ENCODE data around the gene LRMDA. TPM values are rescaled to one million over a fixed set of nuclear protein-coding genes. Genes with fewer than 3 reads are reported as not detected.

Gene LRMDA
- total RNA-seq, 4 donors from 2014 or later = 9.8 to 18.6 (median 15.8) TPM

DNA sequence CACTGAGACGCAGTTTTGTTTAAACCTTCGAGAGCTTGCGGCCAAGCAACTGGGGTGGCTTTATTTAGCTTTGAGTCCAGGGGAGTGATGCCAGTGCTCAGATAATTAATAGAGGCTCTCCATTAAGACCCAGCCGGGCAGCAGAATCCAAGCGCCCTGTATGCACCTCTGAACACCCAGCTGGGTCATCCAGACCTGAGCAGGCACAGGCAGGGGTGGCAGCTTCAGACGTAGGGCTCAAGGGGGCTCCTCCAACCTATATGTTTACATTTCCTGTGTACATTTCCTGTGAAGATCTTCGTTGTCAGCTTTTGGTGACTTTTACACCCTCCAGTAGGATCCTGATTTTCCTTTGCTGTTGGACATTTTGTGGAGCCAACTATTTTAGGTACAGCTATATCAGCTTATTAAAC is 719.5 kb downstream of the LRMDA start:
- H3K27ac ChIP-seq = no peak overlapping the region
- TF ChIP-seq EP300 (IDR thresholded peaks at IDR 0.05) (no peak), POLR2A (IDR thresholded peaks at IDR 0.05) (no peak)
- TF ChIP-seq, protein P1, sequence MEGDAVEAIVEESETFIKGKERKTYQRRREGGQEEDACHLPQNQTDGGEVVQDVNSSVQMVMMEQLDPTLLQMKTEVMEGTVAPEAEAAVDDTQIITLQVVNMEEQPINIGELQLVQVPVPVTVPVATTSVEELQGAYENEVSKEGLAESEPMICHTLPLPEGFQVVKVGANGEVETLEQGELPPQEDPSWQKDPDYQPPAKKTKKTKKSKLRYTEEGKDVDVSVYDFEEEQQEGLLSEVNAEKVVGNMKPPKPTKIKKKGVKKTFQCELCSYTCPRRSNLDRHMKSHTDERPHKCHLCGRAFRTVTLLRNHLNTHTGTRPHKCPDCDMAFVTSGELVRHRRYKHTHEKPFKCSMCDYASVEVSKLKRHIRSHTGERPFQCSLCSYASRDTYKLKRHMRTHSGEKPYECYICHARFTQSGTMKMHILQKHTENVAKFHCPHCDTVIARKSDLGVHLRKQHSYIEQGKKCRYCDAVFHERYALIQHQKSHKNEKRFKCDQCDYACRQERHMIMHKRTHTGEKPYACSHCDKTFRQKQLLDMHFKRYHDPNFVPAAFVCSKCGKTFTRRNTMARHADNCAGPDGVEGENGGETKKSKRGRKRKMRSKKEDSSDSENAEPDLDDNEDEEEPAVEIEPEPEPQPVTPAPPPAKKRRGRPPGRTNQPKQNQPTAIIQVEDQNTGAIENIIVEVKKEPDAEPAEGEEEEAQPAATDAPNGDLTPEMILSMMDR (IDR thresholded peaks at IDR 0.05) = no peak
- DNase-seq (ENCODE audit: low spot score in 2 of 2) = no peak
- WGBS, 2 donors = 77 to 81% methylated on average over 7 of the region's 7 CpGs
- H3K4me3 ChIP-seq = no peak overlapping the region
- H3K36me3 ChIP-seq = no peaks in the 10 kb centered on the region
- H3K4me1 ChIP-seq = peaks cover 0 to 11% (median 0%) of the 10 kb centered on the region in 4 donors
- no peaks in the 10 kb centered on the region for H3K27me3 ChIP-seq
- H3K9me3 ChIP-seq = peaks cover 0 to 11% (median 0%) of the 10 kb centered on the region in 4 donors

DNA sequence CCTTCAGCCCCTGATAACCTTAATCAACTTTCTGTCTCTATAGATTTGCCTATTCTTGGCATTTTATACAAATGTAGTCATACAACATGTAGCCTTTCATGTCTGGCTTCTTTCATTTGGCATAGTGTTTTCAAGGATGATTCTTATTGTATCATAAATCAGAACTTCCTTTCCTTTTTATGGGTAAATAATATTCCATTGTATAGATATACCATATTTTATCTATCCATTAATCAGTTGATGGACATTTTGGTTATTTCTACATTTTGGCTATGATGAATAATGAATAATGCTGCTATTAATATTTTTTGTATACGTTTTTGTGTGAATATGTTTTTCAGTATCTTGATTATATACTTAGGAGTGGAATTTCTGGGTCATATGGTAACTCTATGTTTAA is 720.8 kb downstream of the LRMDA start:
- TF ChIP-seq, protein P1 (IDR thresholded peaks at IDR 0.05) = no peak
- TF ChIP-seq POLR2A (IDR thresholded peaks at IDR 0.05) = no peak
- TF ChIP-seq EP300 (IDR thresholded peaks at IDR 0.05) = no peak
- DNase-seq (ENCODE audit: low spot score in 2 of 2) = no peak

DNA sequence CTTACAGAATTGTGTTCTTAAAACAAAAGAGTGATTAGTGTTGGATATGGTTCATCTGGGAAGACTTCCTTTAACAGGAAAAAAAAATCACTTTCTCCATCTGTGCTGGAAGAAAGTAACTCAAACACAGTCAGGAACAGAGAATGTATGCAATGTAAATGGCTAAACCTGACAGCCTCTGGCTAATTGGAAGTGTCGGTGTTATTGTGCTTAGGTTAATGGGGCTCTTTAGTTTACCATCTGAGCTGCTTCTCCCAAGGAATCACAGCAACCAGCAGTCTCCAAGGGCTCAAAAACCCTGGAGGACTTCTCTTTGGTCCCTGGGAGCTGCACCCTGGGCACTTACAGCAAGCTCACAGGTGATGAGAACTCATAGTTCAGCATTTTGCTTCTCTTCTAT is 724.5 kb downstream of the LRMDA start:
- H3K9me3 ChIP-seq = peaks cover 0 to 11% (median 0%) of the 10 kb centered on the region in 4 donors
- DNase-seq (ENCODE audit: low spot score in 2 of 2) = no peak
- H3K4me3 ChIP-seq = no peak overlapping the region
- H3K27me3 ChIP-seq = no peaks in the 10 kb centered on the region
- no peak overlapping the region for H3K27ac ChIP-seq
- H3K36me3 ChIP-seq = no peaks in the 10 kb centered on the region
- WGBS, 2 donors = 52 to 73% methylated on average over 1 of the region's 1 CpG
- TF ChIP-seq POLR2A (IDR thresholded peaks at IDR 0.05) (no peak), EP300 (IDR thresholded peaks at IDR 0.05) (no peak)
- TF ChIP-seq, protein P1 (IDR thresholded peaks at IDR 0.05) = no peak
- H3K4me1 ChIP-seq = no peaks in the 10 kb centered on the region

More for the DNA sequence above, 720.8 kb downstream of the LRMDA start:
- peaks cover 0 to 11% (median 0%) of the 10 kb centered on the region in 4 donors for H3K4me1 ChIP-seq
- 85 to 89% methylated on average over 1 of the region's 1 CpG for WGBS, 2 donors
- H3K27me3 ChIP-seq = no peaks in the 10 kb centered on the region
- no peaks in the 10 kb centered on the region for H3K36me3 ChIP-seq
- H3K9me3 ChIP-seq = peaks cover 0 to 11% (median 0%) of the 10 kb centered on the region in 4 donors
- no peak overlapping the region for H3K27ac ChIP-seq
- no peak overlapping the region for H3K4me3 ChIP-seq

DNA sequence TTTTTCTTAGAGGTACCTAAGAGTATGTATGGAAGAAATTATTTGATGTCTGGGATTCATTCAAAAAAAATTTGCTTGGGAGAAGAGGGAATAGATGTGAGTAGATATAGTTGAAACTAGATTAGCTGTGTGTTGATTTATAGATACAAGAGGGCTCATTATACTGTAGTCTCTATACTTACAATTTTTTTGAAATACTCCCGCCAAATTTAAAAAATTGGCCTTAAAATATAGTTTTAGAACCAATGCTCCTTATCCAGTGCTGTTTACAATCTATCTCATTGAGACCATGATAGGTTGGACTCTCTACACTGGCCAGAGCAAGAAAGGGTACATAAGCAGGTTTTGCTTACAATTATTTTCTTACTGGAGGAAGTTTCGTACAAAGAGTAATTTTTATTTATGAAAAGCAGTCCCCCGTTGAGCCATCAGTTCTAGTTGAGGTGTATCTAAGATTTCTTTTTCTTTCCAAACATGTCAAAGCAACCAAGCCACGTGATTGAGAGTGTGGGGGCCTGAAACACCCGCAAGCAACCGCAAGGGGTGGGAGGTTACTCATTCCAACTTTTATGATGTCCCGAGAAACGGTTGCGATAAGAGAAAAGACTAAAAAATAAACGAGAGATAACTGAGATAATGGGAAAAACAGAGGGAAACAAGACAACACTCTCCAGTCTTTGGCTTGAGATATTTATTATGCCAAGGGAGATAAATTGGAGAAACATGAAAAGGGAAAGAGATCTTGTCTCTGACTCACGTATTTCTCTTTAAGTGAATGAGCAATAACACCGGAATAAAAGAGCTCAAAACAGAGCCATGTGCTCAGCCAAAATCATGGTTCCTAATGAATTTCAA is 729.2 kb downstream of the LRMDA start:
- Histone ChIP-seq H3K27me3 (no peaks in the 10 kb centered on the region), H3K36me3 (no peaks in the 10 kb centered on the region), H3K27ac (no peak overlapping the region), H3K4me1 (no peaks in the 10 kb centered on the region), H3K4me3 (no peak overlapping the region), H3K9me3 (peaks cover 0 to under 1% (median 0%) of the 10 kb centered on the region in 4 donors)
- 69 to 76% methylated on average over 12 of the region's 12 CpGs for WGBS, 2 donors
- no peak for TF ChIP-seq POLR2A (IDR thresholded peaks at IDR 0.05)
- TF ChIP-seq, protein P1 (IDR thresholded peaks at IDR 0.05) = no peak
- TF ChIP-seq EP300 (IDR thresholded peaks at IDR 0.05) = no peak
- DNase-seq (ENCODE audit: low spot score in 2 of 2) = no peak

DNA sequence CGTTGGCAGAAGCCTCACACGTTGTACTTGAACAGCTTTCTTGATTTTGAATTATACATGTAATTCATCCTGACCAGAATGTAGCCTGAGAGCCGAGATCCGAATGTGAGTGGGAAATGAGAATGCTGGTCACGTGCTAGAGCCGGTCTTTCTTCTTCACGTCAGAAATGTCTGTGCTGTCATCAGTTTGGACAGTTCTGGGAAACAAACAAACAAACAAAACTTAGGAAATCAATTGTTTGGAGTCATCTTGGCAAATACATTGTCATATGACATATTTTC is 729.8 kb downstream of the LRMDA start:
- TF ChIP-seq EP300 (IDR thresholded peaks at IDR 0.05) = no peak
- no peak for TF ChIP-seq POLR2A (IDR thresholded peaks at IDR 0.05)
- TF ChIP-seq, protein P1 (IDR thresholded peaks at IDR 0.05) = no peak
- DNase-seq (ENCODE audit: low spot score in 2 of 2) = no peak
- Histone ChIP-seq H3K4me1 (no peaks in the 10 kb centered on the region), H3K27me3 (no peaks in the 10 kb centered on the region), H3K36me3 (no peaks in the 10 kb centered on the region), H3K27ac (no peak overlapping the region), H3K9me3 (peaks cover 0 to 5% (median 0%) of the 10 kb centered on the region in 4 donors), H3K4me3 (no peak overlapping the region)
- WGBS, 2 donors = 71 to 76% methylated on average over 7 of the region's 7 CpGs

All from tibial nerve (tissue), 4 donors.